ENCODE results near the gene NOTCH2NLA.
"Not testable (repeated sequence)": the region's sequence is repeated elsewhere in the genome, so short reads cannot be mapped to it uniquely, and the experiment has no call there.

NOTCH2NLA gene

GRCh38 chr1:146167740-146168139 lies 61.1 kb downstream of the NOTCH2NLA start:
- not testable (repeated sequence) for DNase-seq (ENCODE audit: low read depth, low spot score)

GRCh38 chr1:146167273-146167672 lies 61.5 kb downstream of the NOTCH2NLA start:
- not testable (repeated sequence) for DNase-seq (ENCODE audit: low read depth, low spot score)

DNA sequence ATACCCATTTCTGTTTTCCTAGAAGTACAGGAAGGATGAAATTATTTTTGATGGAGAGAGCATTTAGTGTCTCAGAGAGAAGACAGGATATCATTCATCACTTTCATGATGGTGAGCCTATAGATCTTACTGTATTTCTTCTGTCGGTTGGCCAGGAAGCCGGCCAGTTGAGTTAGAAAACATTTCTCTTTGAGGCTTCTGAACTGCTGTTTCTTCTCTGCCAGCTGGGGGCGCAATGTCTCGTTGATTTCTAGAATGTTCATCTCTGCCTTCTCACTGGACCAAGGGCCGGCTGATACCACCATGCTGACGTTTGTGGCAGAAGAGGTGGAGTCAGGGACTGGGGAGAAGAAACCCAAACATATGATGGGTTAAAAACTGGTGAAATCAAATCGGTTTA lies 84.4 kb downstream of the NOTCH2NLA start, which contains the start of gene NBPF10:
NBPF10 (minus strand) TSS at position 340 of the 400 bp plus-strand sequence; CDS start at position 305, 35 bp downstream.
- DNase-seq (ENCODE audit: low read depth, low spot score) = not testable (repeated sequence)

All from iPS DF 19.7 (cell line).